Testis (tissue), 2 donors: ENCODE measurements around the gene IFNA16.
"Not testable (repeated sequence)": the region's sequence is repeated elsewhere in the genome, so short reads cannot be mapped to it uniquely, and the experiment has no call there.

Experiments used
- POLR2A ChIP-seq: fragments of 450-650 bp; IDR thresholded peaks from one replicate; pipeline ENCODE4 v1.6.1; 2017; ENCODE audit warnings: antibody characterized with exemption, mild to moderate bottlenecking, moderate library complexity
- TF ChIP-seq, protein P1 (sequence below), 3 experiments: fragments of 450-650 bp in 2 of 3; fragments of 200-600 bp in 1 of 3; sonication (generic) in 1 of 3; IDR thresholded peaks; one replicate each; pipeline ENCODE4 v1.5.1; 2016 to 2019; ENCODE audit warnings: antibody characterized with exemption in 3 of 3, mild to moderate bottlenecking in 2 of 3, moderate library complexity in 1 of 3

GRCh38 chr9:21210782-21211181 lies 6.3 kb downstream of the IFNA16 start:
- TF ChIP-seq, protein P1, sequence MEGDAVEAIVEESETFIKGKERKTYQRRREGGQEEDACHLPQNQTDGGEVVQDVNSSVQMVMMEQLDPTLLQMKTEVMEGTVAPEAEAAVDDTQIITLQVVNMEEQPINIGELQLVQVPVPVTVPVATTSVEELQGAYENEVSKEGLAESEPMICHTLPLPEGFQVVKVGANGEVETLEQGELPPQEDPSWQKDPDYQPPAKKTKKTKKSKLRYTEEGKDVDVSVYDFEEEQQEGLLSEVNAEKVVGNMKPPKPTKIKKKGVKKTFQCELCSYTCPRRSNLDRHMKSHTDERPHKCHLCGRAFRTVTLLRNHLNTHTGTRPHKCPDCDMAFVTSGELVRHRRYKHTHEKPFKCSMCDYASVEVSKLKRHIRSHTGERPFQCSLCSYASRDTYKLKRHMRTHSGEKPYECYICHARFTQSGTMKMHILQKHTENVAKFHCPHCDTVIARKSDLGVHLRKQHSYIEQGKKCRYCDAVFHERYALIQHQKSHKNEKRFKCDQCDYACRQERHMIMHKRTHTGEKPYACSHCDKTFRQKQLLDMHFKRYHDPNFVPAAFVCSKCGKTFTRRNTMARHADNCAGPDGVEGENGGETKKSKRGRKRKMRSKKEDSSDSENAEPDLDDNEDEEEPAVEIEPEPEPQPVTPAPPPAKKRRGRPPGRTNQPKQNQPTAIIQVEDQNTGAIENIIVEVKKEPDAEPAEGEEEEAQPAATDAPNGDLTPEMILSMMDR (IDR thresholded peaks at IDR 0.05): not testable (repeated sequence)
- not testable (repeated sequence) for TF ChIP-seq POLR2A
